ENCODE data around the gene STAP1. TPM values are rescaled to one million over a fixed set of nuclear protein-coding genes. Genes with fewer than 3 reads are reported as not detected.
"Not testable (repeated sequence)": the region's sequence is repeated elsewhere in the genome, so short reads cannot be mapped to it uniquely, and the experiment has no call there.

STAP1 gene
- total RNA-seq, 1 donor from 2014 or later: 0.65 TPM

DNA sequence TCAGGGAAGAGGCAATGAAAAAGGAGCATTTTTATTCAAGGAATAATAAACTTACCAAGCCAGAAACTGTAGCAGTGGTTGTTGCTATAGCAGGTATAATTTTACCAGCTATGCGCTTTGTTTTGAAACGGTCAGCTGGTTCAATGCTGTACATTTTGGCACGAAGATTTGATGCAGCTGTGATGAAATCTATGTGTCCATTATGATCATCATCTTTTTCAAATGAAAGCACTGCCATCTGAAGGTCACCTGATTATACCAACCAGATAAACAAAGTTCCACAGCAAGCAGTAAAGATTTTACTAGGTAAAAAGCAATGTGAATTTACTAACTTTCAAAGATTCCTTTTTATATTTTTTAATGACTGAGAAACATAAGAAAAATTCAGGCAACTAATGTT lies 66.4 kb downstream of the STAP1 start:
- no peak for DNase-seq (ENCODE audit: low spot score)

DNA sequence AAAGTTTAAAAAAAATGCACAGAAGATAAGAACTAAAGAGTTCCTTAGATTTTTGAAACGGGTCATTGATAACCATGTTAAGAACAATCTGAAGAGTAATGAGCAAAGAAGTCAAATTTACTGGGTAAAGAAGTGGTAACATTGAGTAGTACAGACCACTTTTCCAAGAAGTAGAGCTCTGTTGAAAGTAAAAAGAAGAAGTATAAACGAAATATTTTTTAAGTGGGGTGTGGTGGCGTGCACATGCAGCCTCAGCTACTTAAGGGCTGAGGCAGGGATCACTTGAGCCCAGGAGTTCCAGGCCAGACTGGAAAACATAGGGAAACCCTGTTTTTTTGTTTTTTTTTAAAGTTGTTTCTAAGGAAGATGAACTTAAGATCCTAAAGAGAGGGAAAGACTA lies 74.0 kb downstream of the STAP1 start:
- DNase-seq (ENCODE audit: low spot score): no peak

DNA sequence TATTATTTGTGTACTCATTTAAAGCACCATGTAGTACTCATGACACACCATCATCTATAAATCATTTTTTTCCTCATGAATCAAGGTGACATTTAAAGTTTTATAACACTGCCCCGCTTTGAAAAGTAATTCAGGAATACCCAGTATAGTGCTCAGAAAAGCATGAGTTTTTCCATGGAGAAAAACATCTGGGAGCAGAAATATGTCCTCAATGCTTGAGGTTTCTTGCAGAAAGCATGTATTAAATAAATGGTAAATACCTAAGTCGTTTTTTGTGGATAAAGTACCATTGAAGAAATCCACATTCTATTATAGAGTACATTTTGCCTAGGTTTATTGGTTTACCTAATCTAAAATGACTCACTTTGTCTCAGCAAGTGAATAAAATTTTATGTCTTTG lies 76.2 kb downstream of the STAP1 start:
- no peak for DNase-seq (ENCODE audit: low spot score)

DNA sequence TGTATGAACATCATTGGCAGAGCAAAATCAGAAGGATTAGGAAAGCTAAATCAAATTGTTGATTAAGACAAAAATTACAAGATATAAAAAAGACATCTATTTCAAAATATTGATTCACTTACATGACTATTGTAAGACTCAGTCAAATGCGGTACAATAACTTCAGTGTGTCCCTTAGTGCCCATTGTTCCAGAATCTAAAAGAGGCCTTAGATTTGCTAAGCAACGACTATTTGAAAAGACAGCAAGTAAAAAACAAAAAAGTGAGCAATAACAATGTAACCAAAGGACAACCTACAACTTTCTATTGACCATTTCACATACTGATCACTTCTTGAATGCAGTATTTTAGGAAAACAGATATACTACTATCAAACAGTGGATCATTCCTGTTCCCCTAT lies 76.8 kb downstream of the STAP1 start:
- no peak for DNase-seq (ENCODE audit: low spot score)

DNA sequence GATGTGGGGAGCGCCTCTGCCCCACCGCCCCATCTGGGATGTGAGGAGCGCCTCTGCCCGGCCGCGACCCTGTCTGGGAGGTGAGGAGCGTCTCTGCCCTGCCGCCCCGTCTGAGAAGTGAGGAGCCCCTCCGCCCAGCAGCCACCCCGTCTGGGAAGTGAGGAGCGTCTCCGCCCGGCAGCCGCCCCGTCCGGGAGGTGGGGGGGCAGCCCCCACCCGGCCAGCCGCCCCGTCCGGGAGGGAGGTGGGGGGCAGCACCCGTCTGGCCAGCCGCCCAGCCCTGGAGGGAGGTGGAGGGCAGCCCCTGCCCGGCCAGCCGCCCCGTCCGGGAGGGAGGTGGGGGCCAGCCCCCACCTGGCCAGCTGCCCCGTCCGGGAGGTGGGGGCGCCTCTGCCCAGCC lies 78.5 kb downstream of the STAP1 start:
- DNase-seq (ENCODE audit: low spot score): not testable (repeated sequence)

DNA sequence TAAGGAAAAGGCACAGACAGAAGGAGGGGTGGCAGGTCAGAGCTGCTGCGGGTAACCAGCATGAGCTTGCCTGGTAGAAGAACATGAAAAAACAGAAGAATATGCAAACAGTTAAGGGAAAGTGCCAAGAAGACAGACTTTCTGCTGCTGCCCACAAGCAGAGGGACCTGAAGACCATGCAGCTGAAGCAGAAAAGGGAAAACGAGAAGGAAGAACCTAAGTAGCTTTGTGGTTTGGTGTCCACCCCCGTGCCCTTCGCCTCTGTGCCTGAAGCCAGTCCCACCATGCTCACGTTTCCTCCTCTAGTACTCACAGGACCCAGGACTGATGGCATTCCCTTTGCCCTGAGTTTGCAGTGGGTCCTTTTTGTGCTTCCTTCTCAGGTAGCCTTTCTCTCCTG lies 79.6 kb downstream of the STAP1 start:
- DNase-seq (ENCODE audit: low spot score): no peak

DNA sequence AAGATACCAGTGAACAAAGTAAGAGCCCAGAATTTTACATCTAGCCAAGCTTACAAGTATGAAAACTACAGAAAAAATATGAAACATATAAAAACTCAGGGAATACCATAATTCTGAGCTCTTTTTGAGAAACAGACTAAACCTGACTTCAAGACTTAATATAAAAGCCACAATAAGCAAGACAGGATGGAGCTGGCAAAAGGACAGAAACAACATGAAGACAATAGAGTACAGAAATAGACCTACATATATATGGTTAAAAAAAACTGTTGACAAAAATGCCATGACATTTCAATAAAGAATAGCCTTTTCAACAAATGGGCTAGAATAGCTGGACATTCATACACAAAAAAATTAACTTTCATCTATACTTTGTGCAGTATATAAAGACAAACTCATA lies 93.0 kb downstream of the STAP1 start:
- no peak for DNase-seq (ENCODE audit: low spot score)

Other genes with a start within 250 kb of the STAP1 start
- gene CENPC, start 13.2 kb upstream of the STAP1 start, total RNA-seq: 37.1 TPM
- 64.6 TPM for gene UBA6, start 142.4 kb downstream of the STAP1 start, total RNA-seq
- gene GNRHR, start 195.7 kb downstream of the STAP1 start, total RNA-seq: not detected